OCI-LY7 (cell line): ENCODE measurements around the gene ANO1. TPM values are rescaled to one million over a fixed set of nuclear protein-coding genes. Genes with fewer than 3 reads are reported as not detected.

Experiments used
- BruUV-seq: library from RNA; stranded (reverse); fragments of 400-500 nt; replicated peaks from 2 replicates; lab custom pipeline; 2021; lab: Mats Ljungman, UMichigan
- CTCF ChIA-PET: fragments of 300-600 bp; sonication (Branson Sonifier 250); formaldehyde crosslinking; loops from one replicate; lab custom pipeline; 2022; ENCODE audit warnings: antibody characterized with exemption; ENCODE audit not compliant: unreplicated experiment; lab: Charles Lee
- POLR2A ChIA-PET: fragments of 300-600 bp; sonication (Branson Sonifier 250); formaldehyde crosslinking; loops from one replicate; lab custom pipeline; 2022; ENCODE audit warnings: antibody characterized with exemption; lab: Charles Lee
- DNase-seq: peaks from one replicate; pipeline ENCODE4 v3.0.0-alpha.2; 2015; ENCODE audit warnings: low spot score
- H2AFZ ChIP-seq: fragments of 200-600 bp; sonication (generic), shearing (Covaris generic); 2 replicates; pipeline ENCODE4 v1.6.1; 2014; ENCODE audit warnings: mild to moderate bottlenecking, antibody characterized with exemption, low read length, moderate library complexity
- H3K27ac ChIP-seq: fragments of 200-600 bp; sonication (generic); 2 replicates; pipeline ENCODE4 v1.5.1; 2014; ENCODE audit warnings: mixed run types, low read depth, mild to moderate bottlenecking, moderate library complexity, low read length, inconsistent platforms; ENCODE audit not compliant: poor library complexity, severe bottlenecking
- H3K36me3 ChIP-seq: fragments of 200-600 bp; sonication (generic); 2 replicates; pipeline ENCODE4 v1.6.1; 2014; ENCODE audit warnings: mild to moderate bottlenecking, antibody characterized with exemption, low read length, moderate library complexity, mixed read lengths; ENCODE audit not compliant: insufficient read depth
- H3K4me1 ChIP-seq: fragments of 200-600 bp; sonication (generic); 2 replicates; pipeline ENCODE4 v1.5.1; 2014; ENCODE audit warnings: mild to moderate bottlenecking, low read length; ENCODE audit not compliant: insufficient read depth, poor library complexity, severe bottlenecking
- H3K4me2 ChIP-seq: fragments of 200-600 bp; sonication (generic); 2 replicates; pipeline ENCODE4 v1.6.1; 2014; ENCODE audit warnings: mild to moderate bottlenecking, low read length
- H3K4me3 ChIP-seq: fragments of 200-600 bp; sonication (generic); 2 replicates; pipeline ENCODE4 v1.5.1; 2014; ENCODE audit warnings: mild to moderate bottlenecking, low read depth, low read length; ENCODE audit not compliant: poor library complexity, severe bottlenecking
- H3K79me2 ChIP-seq: fragments of 200-600 bp; sonication (generic); 2 replicates; pipeline ENCODE4 v1.6.1; 2016; ENCODE audit warnings: low read depth, mild to moderate bottlenecking, low read length, moderate library complexity, mixed read lengths; ENCODE audit not compliant: insufficient read depth
- H3K9me2 ChIP-seq: fragments of 200-600 bp; sonication (generic); 2 replicates; pipeline ENCODE4 v1.6.1; 2016; ENCODE audit warnings: mild to moderate bottlenecking, low read length, mixed read lengths; ENCODE audit not compliant: insufficient read depth
- H3K9me3 ChIP-seq: fragments of 200-600 bp; sonication (generic); 2 replicates; pipeline ENCODE4 v1.6.1; 2014; ENCODE audit warnings: mild to moderate bottlenecking, mixed run types, low read length, mixed read lengths
- H4K20me1 ChIP-seq: fragments of 200-600 bp; sonication (generic); 2 replicates; pipeline ENCODE4 v1.6.1; 2014; ENCODE audit warnings: mild to moderate bottlenecking, antibody characterized with exemption, low read length, moderate library complexity, mixed read lengths; ENCODE audit not compliant: insufficient read depth
- CTCF ChIP-seq: fragments of 200-600 bp; sonication (generic); conservative IDR thresholded peaks from 2 replicates; pipeline ENCODE4 v1.5.1; 2014; ENCODE audit warnings: mild to moderate bottlenecking, antibody characterized with exemption, low read length, moderate library complexity, mixed read lengths
- EZH2phosphoT487 ChIP-seq: fragments of 200-600 bp; sonication (generic); IDR thresholded peaks from 2 replicates; pipeline ENCODE4 v1.6.1; 2018; ENCODE audit warnings: low read depth, borderline replicate concordance, mild to moderate bottlenecking, mixed run types, antibody characterized with exemption, low read length, moderate library complexity, mixed read lengths
- intact Hi-C: fragments of 100-400 bp; cut with micrococcal nuclease; formaldehyde crosslinking; loops from one replicate; pipeline ENCODE4 v1.10.0; 2022; ENCODE audit not compliant: unreplicated experiment
- total RNA-seq, 2 experiments: library from RNA; depleted of rRNA in 1 of 2; stranded (reverse); fragments of >200 nt in 1 of 2; shearing (Covaris generic) in 1 of 2; gene quantifications; 2 replicates each; pipeline ENCODE4 v1.2.3, GENCODE V29; 2014 to 2022

The ANO1 gene
- total RNA-seq, 2 experiments from 2014 or later = not detected

GRCh38 chr11:70158201-70158600 is 80.1 kb downstream of the ANO1 start:
- Histone ChIP-seq H2AFZ (no peak overlapping the region), H3K9me2 (no peaks in the 10 kb centered on the region), H4K20me1 (no peaks in the 10 kb centered on the region), H3K36me3 (no peaks in the 10 kb centered on the region), H3K4me2 (no peak overlapping the region), H3K27ac (no peak overlapping the region), H3K4me3 (no peak overlapping the region), H3K79me2 (no peaks in the 10 kb centered on the region), H3K9me3 (no peaks in the 10 kb centered on the region), H3K4me1 (no peaks in the 10 kb centered on the region)
- ChIA-PET POLR2A (no interaction called here), CTCF (no interaction called here)
- intact Hi-C loops = no loop called here
- DNase-seq = no peak
- BruUV-seq = no TSS peak
- TF ChIP-seq CTCF (peak; percentile 40; the same call in 1 of the 2 replicates), EZH2phosphoT487 (no peak)

GRCh38 chr11:70158757-70159389 is 80.8 kb downstream of the ANO1 start:
- Histone ChIP-seq H3K4me2 (no peak overlapping the region), H2AFZ (no peak overlapping the region), H3K36me3 (no peaks in the 10 kb centered on the region), H3K9me3 (no peaks in the 10 kb centered on the region), H4K20me1 (no peaks in the 10 kb centered on the region), H3K79me2 (no peaks in the 10 kb centered on the region), H3K4me1 (no peaks in the 10 kb centered on the region), H3K4me3 (no peak overlapping the region), H3K27ac (no peak overlapping the region), H3K9me2 (no peaks in the 10 kb centered on the region)
- ChIA-PET CTCF (no interaction called here), POLR2A (no interaction called here)
- no peak for DNase-seq
- intact Hi-C loops = no loop called here
- no peak for TF ChIP-seq EZH2phosphoT487
- no peak for TF ChIP-seq CTCF
- no TSS peak for BruUV-seq

GRCh38 chr11:70159627-70160570 is 81.8 kb downstream of the ANO1 start:
- POLR2A ChIA-PET = no interaction called here
- no peaks in the 10 kb centered on the region for H3K79me2 ChIP-seq
- intact Hi-C loops = no loop called here

More at GRCh38 chr11:70159627-70160570, 81.8 kb downstream of the ANO1 start:
- no peak overlapping the region for H3K4me3 ChIP-seq
- no peaks in the 10 kb centered on the region for H3K9me2 ChIP-seq
- H2AFZ ChIP-seq = no peak overlapping the region
- no peaks in the 10 kb centered on the region for H3K9me3 ChIP-seq
- H3K36me3 ChIP-seq = no peaks in the 10 kb centered on the region
- H4K20me1 ChIP-seq = no peaks in the 10 kb centered on the region
- no peak for DNase-seq
- H3K27ac ChIP-seq = no peak overlapping the region
- BruUV-seq = no TSS peak
- H3K4me1 ChIP-seq = no peaks in the 10 kb centered on the region
- TF ChIP-seq CTCF = no peak
- TF ChIP-seq EZH2phosphoT487 = no peak
- H3K4me2 ChIP-seq = no peak overlapping the region
- CTCF ChIA-PET = no interaction called here
